ENCODE measurements around the gene DDX17.

The DDX17 gene

DNA sequence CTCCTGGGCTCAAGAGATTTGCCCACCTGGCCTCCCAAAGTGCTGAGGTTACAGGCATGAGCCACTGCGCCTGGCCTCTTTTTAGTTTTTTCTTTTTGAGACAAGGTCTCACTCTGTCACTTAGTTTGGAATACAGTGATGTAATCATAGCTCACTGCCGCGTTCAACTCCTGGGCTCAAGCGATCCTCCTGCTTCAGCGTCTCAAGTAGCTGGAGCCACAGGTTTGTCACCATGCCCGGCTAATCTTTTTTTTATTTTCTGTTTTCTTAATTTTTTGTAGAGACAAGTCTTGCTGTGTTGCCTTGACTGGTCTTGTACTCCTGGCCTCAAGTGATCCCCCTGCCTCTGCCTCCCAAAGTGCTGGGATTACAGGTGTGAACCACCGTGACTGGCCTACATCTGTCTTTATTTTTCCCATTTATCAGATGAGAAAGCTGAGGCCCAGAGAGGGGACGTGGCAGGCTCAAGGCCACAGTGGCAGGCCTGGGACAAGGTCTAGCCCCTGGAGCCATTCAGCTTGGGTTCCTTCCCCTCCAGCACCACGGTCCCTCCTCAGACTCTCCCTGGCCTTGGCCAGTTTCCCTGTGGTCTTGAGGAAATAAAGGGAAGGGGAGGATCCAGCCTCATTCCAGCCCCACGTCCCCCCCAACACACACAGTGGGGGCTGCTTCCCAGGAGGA lies 41.0 kb downstream of the DDX17 start:
- DNase-seq = no peak

GRCh38 chr22:38462960-38463784 lies 42.9 kb downstream of the DDX17 start:
- DNase-seq = no peak

GRCh38 chr22:38461414-38462081 lies 44.6 kb downstream of the DDX17 start:
- DNase-seq = peak; percentile 30

DNA sequence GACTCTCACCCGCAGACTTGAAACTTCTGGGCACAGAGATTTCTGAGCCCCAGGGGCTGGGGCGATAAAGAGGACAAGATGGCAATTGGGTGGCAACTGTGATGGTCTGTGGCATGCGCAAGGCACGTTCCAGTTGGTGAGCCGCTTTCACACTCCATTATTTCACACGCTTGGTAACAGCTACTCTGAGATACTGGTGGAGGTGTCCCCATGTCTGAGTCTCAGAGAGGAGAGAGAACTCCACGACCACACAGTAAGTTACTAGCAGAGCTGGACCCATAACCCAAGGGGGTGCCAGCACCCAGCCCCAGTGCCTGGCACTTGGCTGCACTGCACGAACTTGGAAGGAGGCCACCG lies 45.1 kb downstream of the DDX17 start:
- DNase-seq = no peak

DNA sequence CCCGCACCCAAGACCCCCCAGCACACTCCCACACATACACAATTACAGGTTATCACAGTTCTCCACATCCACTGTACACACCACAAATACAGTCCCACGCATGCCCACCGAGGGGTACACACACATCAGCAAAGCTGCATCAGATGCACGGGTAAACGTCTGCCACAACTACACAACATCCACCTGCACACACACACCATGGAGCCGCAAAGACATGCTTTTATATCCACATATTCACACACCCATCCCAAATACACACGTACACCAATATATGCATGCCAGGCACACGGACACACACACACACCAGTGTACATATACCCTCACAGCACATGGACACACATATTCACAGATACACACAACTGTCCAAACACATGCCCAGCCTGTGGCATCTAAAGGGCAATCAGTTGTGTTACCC lies 45.7 kb downstream of the DDX17 start:
- DNase-seq = no peak

DNA sequence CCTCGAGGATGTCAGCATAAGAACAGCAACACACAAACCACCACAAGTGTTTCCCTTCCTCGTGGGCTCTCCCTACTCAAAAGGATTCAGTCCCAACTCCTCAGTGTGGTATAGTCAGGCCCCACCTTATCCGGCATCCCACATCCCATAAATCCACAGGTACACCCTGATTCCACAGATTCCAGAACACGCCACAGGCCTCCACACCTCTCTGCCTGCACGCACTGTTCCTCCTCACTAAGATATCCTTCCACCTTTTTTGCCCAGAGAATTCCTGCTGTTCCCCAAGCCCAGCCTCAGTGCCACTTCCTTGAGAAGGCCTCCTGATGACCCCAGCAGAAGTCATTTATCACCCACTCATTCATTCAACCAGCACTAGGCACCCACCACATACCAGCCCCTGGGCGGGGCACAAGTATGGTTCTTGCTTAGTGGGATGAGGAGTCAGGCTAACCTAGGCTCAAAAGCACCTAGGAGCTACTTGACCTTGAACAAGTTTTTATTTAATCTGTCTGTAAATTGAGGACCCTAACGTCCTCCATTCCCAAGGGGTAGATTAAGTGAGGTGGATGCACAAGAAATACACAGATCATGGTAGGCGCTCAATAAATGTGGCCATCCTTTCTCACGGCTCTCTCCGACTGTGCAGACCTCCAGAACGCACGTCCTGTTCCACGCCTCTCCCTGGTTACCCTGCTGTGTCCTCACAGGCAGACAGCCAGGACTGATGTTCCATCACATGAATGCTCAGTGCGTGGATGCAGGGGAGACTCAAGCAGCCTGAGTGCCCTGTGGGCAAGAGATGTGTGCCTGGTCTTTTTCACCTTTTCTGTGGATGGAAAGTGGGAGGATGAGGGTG lies 49.0 kb downstream of the DDX17 start:
- DNase-seq = no peak

DNA sequence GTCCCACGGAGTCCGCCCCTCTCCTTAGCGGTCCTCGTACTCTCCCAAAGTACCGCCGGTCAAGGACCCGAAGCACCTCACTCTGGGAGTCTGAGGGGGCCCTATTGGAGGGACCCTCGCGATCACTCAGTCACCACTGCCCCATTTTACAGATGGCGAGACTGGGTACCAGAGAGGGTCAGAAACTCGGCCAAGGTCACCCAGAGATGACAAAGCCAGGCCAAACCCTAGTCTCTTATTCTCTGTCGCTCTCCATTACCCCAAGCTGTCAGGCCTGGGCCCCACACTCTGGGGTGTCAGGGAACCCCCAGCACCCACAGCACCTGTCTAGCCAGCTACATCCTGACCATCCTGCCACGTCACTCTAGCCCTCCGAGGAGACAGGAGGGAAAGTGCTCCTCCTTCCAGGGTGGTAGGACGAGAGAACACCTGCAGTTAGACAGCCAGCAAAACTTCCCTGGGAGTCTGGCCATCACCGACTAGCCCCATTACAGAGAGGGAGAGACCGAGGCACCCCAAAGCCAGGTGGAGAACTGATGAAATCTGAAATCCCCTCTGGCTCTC lies 49.8 kb downstream of the DDX17 start:
- DNase-seq = no peak

DNA sequence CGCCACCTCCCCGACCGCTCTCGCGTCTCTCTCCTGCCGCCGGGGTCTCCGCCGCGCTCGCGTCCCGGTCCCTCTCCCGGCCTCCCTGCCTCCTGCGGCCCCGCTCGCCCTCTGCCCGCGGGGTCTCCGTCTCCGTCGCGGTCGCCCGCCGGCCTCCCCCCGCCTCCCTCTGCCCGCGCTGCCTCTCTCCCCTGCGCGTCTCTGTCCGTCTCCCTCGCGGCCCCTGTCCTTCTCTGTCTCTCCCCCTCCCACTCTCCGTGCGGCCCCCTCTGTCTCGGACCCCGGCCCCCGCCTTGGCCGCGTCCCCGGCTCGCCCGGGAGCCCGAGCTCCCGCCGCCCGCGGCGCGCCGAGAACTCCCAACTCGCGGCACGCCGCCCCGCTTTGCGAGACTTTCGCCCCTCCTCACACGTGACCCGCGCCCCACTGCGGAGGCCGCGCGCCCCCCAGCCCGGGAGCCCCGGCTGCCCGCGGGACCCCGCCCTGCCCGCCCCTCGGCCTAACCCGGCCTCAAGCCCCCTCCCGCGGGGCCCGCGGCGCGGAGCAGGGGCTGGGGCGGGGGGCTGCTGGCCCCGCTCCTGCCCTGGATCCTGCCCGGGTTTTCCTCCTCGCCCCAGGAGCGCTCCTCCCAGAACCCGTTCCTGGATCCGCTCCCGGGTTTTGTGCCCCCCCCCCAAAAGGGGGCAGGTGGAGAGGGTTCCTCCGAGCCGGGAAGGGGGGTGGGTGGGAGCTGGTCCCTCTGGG lies 50.4 kb downstream of the DDX17 start:
- no peak for DNase-seq

- DNase-seq = no peak
These were observed 51.0 kb downstream of the DDX17 start, which contains the start of gene KCNJ4 for GRCh38 chr22:38455076-38455529. Gene KCNJ4 (minus strand): TSS chr22:38455199. CDS start chr22:38428132, 27,067 bp downstream.

DNA sequence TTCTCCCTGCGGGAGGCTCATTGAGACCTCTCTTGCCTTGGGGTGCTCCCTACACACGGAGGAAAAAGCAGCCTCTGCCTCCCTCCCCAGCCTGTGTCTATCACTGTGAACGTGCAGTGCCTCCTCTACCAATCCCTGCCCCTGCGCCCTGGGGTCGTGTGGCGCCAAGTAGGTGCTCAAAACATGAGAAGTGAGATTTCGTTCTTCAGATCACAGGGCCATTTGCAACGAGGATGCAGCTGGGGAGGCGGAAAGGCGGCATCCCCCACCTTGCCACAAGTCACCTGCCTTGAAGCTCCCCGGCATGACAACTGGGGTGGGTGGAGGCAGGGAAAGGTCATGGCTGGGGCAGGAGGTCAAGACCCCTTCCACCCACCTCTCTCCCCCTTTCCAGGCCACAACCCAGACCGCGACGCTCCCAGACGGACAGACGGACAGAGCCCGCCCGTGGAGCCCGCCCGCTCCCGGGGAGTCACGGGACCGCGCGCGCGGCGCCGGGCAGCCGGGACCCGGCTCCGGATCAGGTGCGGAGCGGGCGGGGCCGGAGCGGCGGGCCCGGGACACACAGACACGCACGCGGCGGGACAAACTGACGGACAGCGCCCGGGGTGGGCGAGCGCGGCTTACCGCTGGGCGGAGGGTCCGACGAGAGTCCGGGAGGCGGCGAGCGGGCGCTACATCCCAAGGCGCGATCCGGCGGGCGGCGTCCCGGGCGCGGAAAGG lies 51.6 kb downstream of the DDX17 start:
- DNase-seq = no peak

DNA sequence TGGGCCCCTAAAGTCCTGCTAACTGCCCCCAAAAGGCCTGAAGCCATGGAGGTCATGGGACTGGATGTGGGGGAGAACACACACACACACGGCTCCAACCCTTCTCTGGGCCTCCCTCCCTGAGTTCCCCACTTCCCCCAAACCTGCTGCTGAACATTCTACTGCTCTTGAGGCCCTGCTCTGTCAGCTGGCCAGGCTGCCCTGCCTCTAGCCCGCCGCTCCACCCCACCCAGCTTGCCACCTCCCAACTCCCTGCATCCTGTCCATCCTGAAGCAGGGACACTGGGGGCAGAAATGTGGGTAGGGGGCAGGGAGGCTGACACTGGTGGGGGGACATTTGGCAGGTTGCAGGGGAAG lies 52.1 kb downstream of the DDX17 start:
- no peak for DNase-seq

- no peak for DNase-seq
These were observed 52.9 kb downstream of the DDX17 start for GRCh38 chr22:38453066-38453672.

DNA sequence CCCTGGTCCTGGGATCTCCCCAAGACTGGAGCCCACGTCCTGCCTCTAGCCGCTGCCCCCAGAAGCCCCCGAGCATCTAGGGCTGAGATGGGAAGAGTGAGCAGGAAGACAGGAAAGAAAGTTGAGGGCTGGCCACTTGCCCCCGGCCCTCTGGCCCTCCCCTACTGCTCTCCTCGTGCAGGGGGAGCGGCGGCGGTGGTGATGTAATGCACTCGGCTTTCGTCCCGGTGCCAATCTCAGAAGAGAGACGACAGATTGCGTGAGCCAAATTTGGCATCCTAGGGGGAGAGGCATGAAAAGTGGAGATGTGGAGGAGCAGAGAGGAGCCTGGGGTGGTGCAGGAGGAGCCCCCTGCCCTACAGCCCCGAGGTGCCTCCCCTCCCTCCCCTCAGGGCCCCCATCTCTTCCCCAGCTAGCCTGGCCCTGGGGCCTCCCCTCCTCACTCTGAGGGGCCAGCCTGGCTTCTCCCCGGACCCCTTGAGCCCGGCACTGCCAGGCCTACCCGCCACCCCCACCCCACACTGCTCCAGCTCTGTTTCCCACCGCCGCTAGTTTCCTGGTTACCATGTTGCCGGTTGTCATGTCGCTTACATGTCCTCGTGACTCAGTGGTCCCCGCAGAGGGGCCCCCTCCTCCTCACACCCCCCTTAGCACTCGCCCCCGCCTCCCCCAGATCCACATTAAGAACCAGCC lies 53.6 kb downstream of the DDX17 start:
- no peak for DNase-seq

GRCh38 chr22:38451864-38452263 lies 54.2 kb downstream of the DDX17 start:
- no peak for DNase-seq

- no peak for DNase-seq
These were observed 54.7 kb downstream of the DDX17 start for GRCh38 chr22:38451404-38451803.

DNA sequence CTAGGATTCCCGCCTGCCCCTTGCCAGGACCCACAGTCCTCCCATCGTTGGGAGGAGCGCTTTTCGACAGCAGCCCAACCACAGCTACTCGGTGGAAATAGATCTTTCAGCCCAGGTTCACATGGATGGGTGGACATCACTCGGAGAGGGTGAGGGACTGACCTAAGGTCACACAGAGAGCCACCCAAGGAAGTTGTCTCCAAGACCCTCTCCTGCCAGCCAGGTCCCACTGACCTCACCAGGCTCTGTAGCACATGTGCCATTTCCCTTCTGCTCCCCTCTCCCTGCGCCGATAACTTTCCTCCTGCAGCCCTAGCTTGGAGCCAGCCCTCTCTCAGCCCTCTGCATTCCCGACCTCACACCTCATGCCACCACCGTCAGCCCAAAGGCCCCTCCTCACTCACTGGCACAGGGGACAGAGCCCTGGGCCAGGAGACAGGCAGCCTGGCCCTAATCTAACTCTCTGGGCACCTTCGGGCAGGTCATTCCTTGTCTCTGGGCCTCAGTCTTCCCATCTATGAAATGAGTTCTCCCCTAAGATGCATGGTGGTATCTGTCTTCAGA lies 55.8 kb downstream of the DDX17 start:
- DNase-seq = no peak

DNA sequence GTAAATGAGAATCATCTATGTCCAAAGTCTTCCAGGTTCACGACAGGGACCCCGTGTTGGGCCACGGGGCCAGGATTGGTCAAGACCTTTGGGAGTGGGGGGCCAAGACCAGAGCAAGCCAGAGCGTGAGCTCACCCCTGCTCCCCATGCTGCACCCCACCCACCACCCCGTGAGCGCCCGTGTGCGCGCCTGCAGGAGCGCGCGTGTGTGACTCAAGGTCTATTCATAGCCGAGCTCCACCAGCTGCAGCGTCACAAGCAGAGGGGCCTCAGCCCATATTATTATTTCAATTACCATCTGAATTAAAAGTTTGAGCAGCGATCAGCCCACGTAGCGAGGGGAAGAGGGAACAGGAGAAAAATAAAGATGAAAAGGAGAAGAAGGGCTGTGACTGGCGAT lies 56.3 kb downstream of the DDX17 start:
- DNase-seq = no peak

DNA sequence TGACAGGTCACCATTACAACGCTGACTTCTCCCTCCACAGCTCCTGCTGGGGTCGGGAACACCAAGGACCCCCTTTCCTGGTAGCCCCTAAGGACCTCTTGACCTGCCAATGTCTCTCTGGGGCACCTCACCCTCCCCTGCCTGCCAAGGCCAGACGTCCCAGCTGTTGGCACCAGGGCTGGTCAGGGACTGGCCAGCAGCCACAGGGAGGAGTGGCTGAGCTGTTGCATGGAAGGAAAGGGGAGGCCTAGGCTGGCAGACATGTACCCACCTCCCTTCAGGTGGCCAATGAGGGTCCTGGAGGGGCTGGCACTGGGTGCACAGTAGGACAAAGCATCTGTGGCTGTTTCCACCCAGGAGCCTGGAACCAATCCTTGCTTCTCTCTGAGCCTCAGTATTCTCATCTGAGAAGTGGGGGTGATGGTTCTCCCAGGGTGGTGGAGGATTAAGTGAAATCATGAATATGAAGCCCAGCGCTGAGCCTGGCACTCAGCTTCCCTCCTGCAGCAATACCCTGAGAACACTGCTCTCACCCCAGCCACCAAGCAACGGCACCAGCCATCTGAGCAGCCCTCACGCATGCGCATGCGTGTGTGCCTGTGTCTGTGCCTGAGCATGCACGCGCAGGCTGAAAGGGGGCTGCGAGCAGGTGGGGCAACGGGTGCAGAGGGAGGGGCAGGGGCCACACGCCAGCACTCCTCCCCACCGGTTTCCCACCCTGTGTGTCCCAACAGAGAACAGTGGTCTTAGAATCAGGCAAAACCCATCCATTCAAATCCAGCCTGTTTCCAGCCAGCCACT lies 57.0 kb downstream of the DDX17 start:
- DNase-seq = no peak

Measured in KG1 (cell line).